Measurements from ENCODE around the gene ACOT12. TPM values are rescaled to one million over a fixed set of nuclear protein-coding genes. Genes with fewer than 3 reads are reported as not detected.

The ACOT12 gene
- polyA plus RNA-seq, 3 donors = not detected

DNA sequence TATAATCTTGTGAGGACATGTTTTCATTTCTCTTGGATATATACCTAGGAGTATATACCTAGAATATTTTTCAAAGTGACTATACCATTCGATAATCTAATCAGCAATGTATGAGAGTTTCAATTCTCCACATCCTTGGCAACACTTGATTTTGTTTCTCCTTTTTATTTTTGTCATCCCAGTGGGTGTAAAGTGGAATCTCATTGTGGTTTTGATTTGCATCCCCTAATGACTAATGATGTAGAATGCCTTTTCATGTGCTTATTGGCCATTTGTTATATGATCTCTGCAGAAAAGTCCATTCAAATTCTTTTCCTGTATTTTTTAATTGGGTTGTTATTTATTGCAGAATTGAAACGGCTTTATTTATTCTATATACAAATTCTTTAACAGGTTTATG lies 77.4 kb downstream of the ACOT12 start:
- Mint-ChIP-seq H3K36me3 (peaks cover 24 to 30% of the 10 kb centered on the region in 2 donors), H3K4me1 (peaks cover 6% of the 10 kb centered on the region), H3K27ac (no peak overlapping the region), H3K4me3 (no peak overlapping the region), H3K9me3 (peaks cover 0 to 3% (median 1%) of the 10 kb centered on the region in 7 donors), H3K27me3 (ENCODE audit: low read depth in 3 of 3) (no peaks in the 10 kb centered on the region)
- intact Hi-C loops (cut with micrococcal nuclease) = no loop called here
- WGBS (ENCODE audit: insufficient coverage) = no CpG with 5 or more reads among the region's 2 CpGs
- Histone ChIP-seq H2AFZ (ENCODE audit: insufficient read depth, low read depth, low read length, poor library complexity, severe bottlenecking) (no peak overlapping the region), H3K9ac (ENCODE audit: insufficient read depth, low read length, poor library complexity, severe bottlenecking) (no peak overlapping the region), H3K4me1 (ENCODE audit: control insufficient read depth in 1 of 2, insufficient read depth in 2 of 2, low read length in 2 of 2) (no peaks in the 10 kb centered on the region), H3K4me2 (replicated peaks; ENCODE audit: extremely low read depth, low read length, poor library complexity, severe bottlenecking) (no peak overlapping the region), H3K36me3 (replicated peaks in 1 of 2; ENCODE audit: control insufficient read depth in 1 of 2, insufficient read depth in 2 of 2, low read length in 2 of 2) (peaks cover 22 to 36% of the 10 kb centered on the region in 2 donors), H3K79me2 (ENCODE audit: insufficient read depth, low read length) (no peaks in the 10 kb centered on the region), H4K20me1 (ENCODE audit: insufficient read depth, low read length) (no peaks in the 10 kb centered on the region), H3K27ac (ENCODE audit: low read depth in 1 of 2, low read length in 2 of 2) (no peak overlapping the region), H3K27me3 (ENCODE audit: control insufficient read depth in 2 of 2, insufficient read depth in 2 of 2, low read length in 2 of 2) (no peaks in the 10 kb centered on the region), H3K4me3 (replicated peaks in 1 of 3; ENCODE audit: low read depth in 2 of 3, low read length in 3 of 3) (no peak overlapping the region), H3K9me3 (replicated peaks in 1 of 2; ENCODE audit: control insufficient read depth in 1 of 2, insufficient read depth in 1 of 2, low read length in 2 of 2) (no peaks in the 10 kb centered on the region)
- DNase-seq = no peak
- TF ChIP-seq, protein P1, sequence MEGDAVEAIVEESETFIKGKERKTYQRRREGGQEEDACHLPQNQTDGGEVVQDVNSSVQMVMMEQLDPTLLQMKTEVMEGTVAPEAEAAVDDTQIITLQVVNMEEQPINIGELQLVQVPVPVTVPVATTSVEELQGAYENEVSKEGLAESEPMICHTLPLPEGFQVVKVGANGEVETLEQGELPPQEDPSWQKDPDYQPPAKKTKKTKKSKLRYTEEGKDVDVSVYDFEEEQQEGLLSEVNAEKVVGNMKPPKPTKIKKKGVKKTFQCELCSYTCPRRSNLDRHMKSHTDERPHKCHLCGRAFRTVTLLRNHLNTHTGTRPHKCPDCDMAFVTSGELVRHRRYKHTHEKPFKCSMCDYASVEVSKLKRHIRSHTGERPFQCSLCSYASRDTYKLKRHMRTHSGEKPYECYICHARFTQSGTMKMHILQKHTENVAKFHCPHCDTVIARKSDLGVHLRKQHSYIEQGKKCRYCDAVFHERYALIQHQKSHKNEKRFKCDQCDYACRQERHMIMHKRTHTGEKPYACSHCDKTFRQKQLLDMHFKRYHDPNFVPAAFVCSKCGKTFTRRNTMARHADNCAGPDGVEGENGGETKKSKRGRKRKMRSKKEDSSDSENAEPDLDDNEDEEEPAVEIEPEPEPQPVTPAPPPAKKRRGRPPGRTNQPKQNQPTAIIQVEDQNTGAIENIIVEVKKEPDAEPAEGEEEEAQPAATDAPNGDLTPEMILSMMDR (IDR thresholded peaks at IDR 0.05) = no peak

DNA sequence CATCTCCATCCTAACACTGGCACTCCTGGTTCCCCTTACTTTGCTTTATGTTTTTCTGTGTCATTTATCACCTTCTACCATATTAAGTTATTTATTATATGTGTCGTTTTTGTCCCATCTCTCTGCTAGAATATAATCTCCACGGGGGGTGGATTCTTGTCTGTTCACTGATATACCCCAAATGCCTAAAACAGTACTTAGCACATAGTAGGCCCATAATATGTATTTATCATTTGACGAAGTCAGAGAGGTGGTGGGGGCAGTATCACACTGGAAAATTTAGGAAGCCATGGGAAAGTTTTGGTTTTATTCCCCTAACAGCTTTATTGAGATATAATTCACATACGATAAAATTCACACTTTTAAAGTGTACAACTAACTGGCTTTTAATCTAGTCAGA lies 78.1 kb downstream of the ACOT12 start:
- H4K20me1 ChIP-seq (ENCODE audit: insufficient read depth, low read length) = no peaks in the 10 kb centered on the region
- no peak for DNase-seq
- Mint-ChIP-seq H3K36me3 (peaks cover 30 to 36% of the 10 kb centered on the region in 2 donors), H3K27me3 (ENCODE audit: low read depth in 3 of 3) (no peaks in the 10 kb centered on the region), H3K4me3 (no peak overlapping the region), H3K9me3 (peaks cover 0 to 3% (median 1%) of the 10 kb centered on the region in 7 donors), H3K27ac (no peak overlapping the region), H3K4me1 (peaks cover 6% of the 10 kb centered on the region)
- no peaks in the 10 kb centered on the region for H3K4me1 ChIP-seq (ENCODE audit: control insufficient read depth in 1 of 2, insufficient read depth in 2 of 2, low read length in 2 of 2)
- H3K4me2 ChIP-seq (replicated peaks; ENCODE audit: extremely low read depth, low read length, poor library complexity, severe bottlenecking) = no peak overlapping the region
- H3K36me3 ChIP-seq (replicated peaks in 1 of 2; ENCODE audit: control insufficient read depth in 1 of 2, insufficient read depth in 2 of 2, low read length in 2 of 2) = peaks cover 29 to 44% of the 10 kb centered on the region in 2 donors
- TF ChIP-seq, protein P1 (IDR thresholded peaks at IDR 0.05) = no peak
- H3K27me3 ChIP-seq (ENCODE audit: control insufficient read depth in 2 of 2, insufficient read depth in 2 of 2, low read length in 2 of 2) = no peaks in the 10 kb centered on the region
- WGBS (ENCODE audit: insufficient coverage) = no CpG with 5 or more reads among the region's 4 CpGs
- no peaks in the 10 kb centered on the region for H3K9me3 ChIP-seq (replicated peaks in 1 of 2; ENCODE audit: control insufficient read depth in 1 of 2, insufficient read depth in 1 of 2, low read length in 2 of 2)
- no peak overlapping the region for H3K4me3 ChIP-seq (replicated peaks in 1 of 3; ENCODE audit: low read depth in 2 of 3, low read length in 3 of 3)
- no peaks in the 10 kb centered on the region for H3K79me2 ChIP-seq (ENCODE audit: insufficient read depth, low read length)
- intact Hi-C loops (cut with micrococcal nuclease) = no loop called here
- no peak overlapping the region for H3K27ac ChIP-seq (ENCODE audit: low read depth in 1 of 2, low read length in 2 of 2)
- H3K9ac ChIP-seq (ENCODE audit: insufficient read depth, low read length, poor library complexity, severe bottlenecking) = no peak overlapping the region
- H2AFZ ChIP-seq (ENCODE audit: insufficient read depth, low read depth, low read length, poor library complexity, severe bottlenecking) = no peak overlapping the region
